ENCODE measurements around the gene ZMYM2.

ZMYM2 gene

DNA sequence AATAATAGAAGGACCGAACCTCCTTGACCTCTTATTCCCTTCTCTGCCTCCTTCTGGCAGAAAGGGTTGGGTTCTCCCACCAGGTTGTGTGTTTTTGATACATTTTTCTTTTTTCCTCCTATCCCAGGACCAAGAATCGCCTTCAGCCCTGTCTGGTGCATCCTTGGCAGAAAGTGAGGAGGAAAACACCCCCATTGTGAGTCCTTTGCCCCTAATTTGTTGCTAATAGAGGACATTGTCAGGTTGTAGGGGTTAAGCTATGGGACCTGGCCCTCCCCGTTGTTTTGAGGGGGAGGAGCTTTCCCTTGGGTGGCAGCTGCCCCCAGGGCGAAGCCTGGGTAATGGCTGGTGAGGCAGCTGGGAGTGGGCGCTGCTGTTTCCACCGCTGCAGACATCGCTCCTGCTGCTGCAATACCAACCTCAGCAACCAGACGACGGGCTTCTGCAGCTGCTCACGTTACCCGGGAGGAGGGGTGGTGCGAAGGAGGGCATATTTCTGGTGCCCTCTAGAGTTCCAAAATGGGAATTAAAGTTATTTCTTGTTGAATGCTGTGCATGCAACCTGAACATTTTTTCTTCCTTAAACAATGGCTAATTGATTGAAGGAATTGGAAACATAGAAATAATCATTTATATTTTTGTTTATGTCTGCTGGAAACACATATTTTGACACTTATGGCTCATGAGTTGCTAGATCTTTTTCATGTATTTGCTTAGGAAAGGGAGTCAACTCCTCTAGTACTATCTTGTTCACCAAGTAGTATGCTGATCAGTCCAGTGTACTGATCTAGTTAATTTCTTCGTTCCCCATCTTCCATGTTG is 1.5 kb downstream of the ZMYM2 start:
- Histone ChIP-seq H3K9me2 (replicated peaks; ENCODE audit: low read depth, low read length) (no peaks in the 10 kb centered on the region), H3K27me3 (ENCODE audit: insufficient read depth, low read length, poor library complexity, severe bottlenecking) (no peaks in the 10 kb centered on the region), H4K20me1 (ENCODE audit: insufficient read depth, low read length, poor library complexity, severe bottlenecking) (peaks cover 52% of the 10 kb centered on the region), H2AFZ (ENCODE audit: low read length) (no peak overlapping the region), H3F3A (ENCODE audit: low read depth) (0 out of 2 replicates have a peak, but pooled peaks cover 3% of the 10 kb centered on the region), H3K36me3 (ENCODE audit: insufficient read depth, low read length) (peaks cover 11% of the 10 kb centered on the region; the same call in 1 of the 2 replicates), H3K79me2 (ENCODE audit: insufficient read depth, low read length) (peaks cover 58% of the 10 kb centered on the region), H3K4me3 (ENCODE audit: low read length, poor library complexity, severe bottlenecking) (peak overlapping the region; percentile 95), H3K9ac (ENCODE audit: low read depth, low read length, poor library complexity, severe bottlenecking) (peak overlapping the region; percentile 91), H3K4me2 (ENCODE audit: low read depth, low read length, poor library complexity, severe bottlenecking) (peak overlapping the region; percentile 95), H3K9me3 (ENCODE audit: insufficient read depth, low read depth, low read length) (no peaks in the 10 kb centered on the region; the same call in 1 of the 2 replicates), H3K4me1 (ENCODE audit: insufficient read depth, low read length, poor library complexity, severe bottlenecking) (peaks cover 38% of the 10 kb centered on the region)
- TF ChIP-seq, protein P1, sequence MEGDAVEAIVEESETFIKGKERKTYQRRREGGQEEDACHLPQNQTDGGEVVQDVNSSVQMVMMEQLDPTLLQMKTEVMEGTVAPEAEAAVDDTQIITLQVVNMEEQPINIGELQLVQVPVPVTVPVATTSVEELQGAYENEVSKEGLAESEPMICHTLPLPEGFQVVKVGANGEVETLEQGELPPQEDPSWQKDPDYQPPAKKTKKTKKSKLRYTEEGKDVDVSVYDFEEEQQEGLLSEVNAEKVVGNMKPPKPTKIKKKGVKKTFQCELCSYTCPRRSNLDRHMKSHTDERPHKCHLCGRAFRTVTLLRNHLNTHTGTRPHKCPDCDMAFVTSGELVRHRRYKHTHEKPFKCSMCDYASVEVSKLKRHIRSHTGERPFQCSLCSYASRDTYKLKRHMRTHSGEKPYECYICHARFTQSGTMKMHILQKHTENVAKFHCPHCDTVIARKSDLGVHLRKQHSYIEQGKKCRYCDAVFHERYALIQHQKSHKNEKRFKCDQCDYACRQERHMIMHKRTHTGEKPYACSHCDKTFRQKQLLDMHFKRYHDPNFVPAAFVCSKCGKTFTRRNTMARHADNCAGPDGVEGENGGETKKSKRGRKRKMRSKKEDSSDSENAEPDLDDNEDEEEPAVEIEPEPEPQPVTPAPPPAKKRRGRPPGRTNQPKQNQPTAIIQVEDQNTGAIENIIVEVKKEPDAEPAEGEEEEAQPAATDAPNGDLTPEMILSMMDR (conservative IDR thresholded peaks at IDR 0.05; ENCODE audit: low read length) = peak; percentile 79
- TF ChIP-seq EZH2phosphoT487 (IDR thresholded peaks at IDR 0.05; ENCODE audit: borderline replicate concordance) = no peak

- no peaks in the 10 kb centered on the region for H3K27me3 ChIP-seq (ENCODE audit: insufficient read depth, low read length, poor library complexity, severe bottlenecking)
- peaks cover 58% of the 10 kb centered on the region for H4K20me1 ChIP-seq (ENCODE audit: insufficient read depth, low read length, poor library complexity, severe bottlenecking)
- H2AFZ ChIP-seq (ENCODE audit: low read length) = no peak overlapping the region
- H3K4me2 ChIP-seq (ENCODE audit: low read depth, low read length, poor library complexity, severe bottlenecking) = peak overlapping the region; percentile 95
- H3K4me1 ChIP-seq (ENCODE audit: insufficient read depth, low read length, poor library complexity, severe bottlenecking) = peaks cover 40% of the 10 kb centered on the region
- H3K79me2 ChIP-seq (ENCODE audit: insufficient read depth, low read length) = peaks cover 64% of the 10 kb centered on the region
- H3K9me2 ChIP-seq (replicated peaks; ENCODE audit: low read depth, low read length) = no peaks in the 10 kb centered on the region
- peak overlapping the region; percentile 52 for H3K9ac ChIP-seq (ENCODE audit: low read depth, low read length, poor library complexity, severe bottlenecking)
- H3F3A ChIP-seq (ENCODE audit: low read depth) = 0 out of 2 replicates have a peak, but pooled peaks cover 3% of the 10 kb centered on the region
- peak overlapping the region; percentile 95 for H3K4me3 ChIP-seq (ENCODE audit: low read length, poor library complexity, severe bottlenecking)
- TF ChIP-seq, protein P1 (conservative IDR thresholded peaks at IDR 0.05; ENCODE audit: low read length) = no peak
- no peak for TF ChIP-seq EZH2phosphoT487 (IDR thresholded peaks at IDR 0.05; ENCODE audit: borderline replicate concordance)
- no peaks in the 10 kb centered on the region; the same call in 1 of the 2 replicates for H3K9me3 ChIP-seq (ENCODE audit: insufficient read depth, low read depth, low read length)
- peaks cover 17% of the 10 kb centered on the region; the same call in 1 of the 2 replicates for H3K36me3 ChIP-seq (ENCODE audit: insufficient read depth, low read length)
Observed at GRCh38 chr13:19960653-19960976, 2.1 kb downstream of the ZMYM2 start.

GRCh38 chr13:19961489-19961888 is 3.0 kb downstream of the ZMYM2 start:
- H3K4me2 ChIP-seq (ENCODE audit: low read depth, low read length, poor library complexity, severe bottlenecking) = peak overlapping the region; percentile 95
- H3K9ac ChIP-seq (ENCODE audit: low read depth, low read length, poor library complexity, severe bottlenecking) = peak overlapping the region; percentile 52
- peaks cover 65% of the 10 kb centered on the region for H4K20me1 ChIP-seq (ENCODE audit: insufficient read depth, low read length, poor library complexity, severe bottlenecking)
- peaks cover 72% of the 10 kb centered on the region for H3K79me2 ChIP-seq (ENCODE audit: insufficient read depth, low read length)
- peak overlapping the region; percentile 95 for H3K4me3 ChIP-seq (ENCODE audit: low read length, poor library complexity, severe bottlenecking)
- peaks cover 24% of the 10 kb centered on the region; the same call in 1 of the 2 replicates for H3K36me3 ChIP-seq (ENCODE audit: insufficient read depth, low read length)
- no peak overlapping the region for H2AFZ ChIP-seq (ENCODE audit: low read length)
- H3K4me1 ChIP-seq (ENCODE audit: insufficient read depth, low read length, poor library complexity, severe bottlenecking) = peaks cover 40% of the 10 kb centered on the region
- H3K27me3 ChIP-seq (ENCODE audit: insufficient read depth, low read length, poor library complexity, severe bottlenecking) = no peaks in the 10 kb centered on the region
- no peak for TF ChIP-seq EZH2phosphoT487 (IDR thresholded peaks at IDR 0.05; ENCODE audit: borderline replicate concordance)
- TF ChIP-seq, protein P1 (conservative IDR thresholded peaks at IDR 0.05; ENCODE audit: low read length) = no peak
- H3K9me3 ChIP-seq (ENCODE audit: insufficient read depth, low read depth, low read length) = no peaks in the 10 kb centered on the region
- no peaks in the 10 kb centered on the region for H3K9me2 ChIP-seq (replicated peaks; ENCODE audit: low read depth, low read length)
- H3F3A ChIP-seq (ENCODE audit: low read depth) = 0 out of 2 replicates have a peak, but pooled peaks cover 3% of the 10 kb centered on the region

Data from Loucy (cell line).